Ectodermal cell (in vitro differentiated cells): Measurements from ENCODE around the gene IL1RAPL2.
"Not testable (repeated sequence)": the region's sequence is repeated elsewhere in the genome, so short reads cannot be mapped to it uniquely, and the experiment has no call there.

Source experiments
- H3K27ac ChIP-seq: 2 replicates; pipeline ENCODE4 v1.7.0; 2013; ENCODE audit warnings: mild to moderate bottlenecking, low read depth, low read length; ENCODE audit not compliant: insufficient read depth, poor library complexity, severe bottlenecking
- H3K27me3 ChIP-seq: 2 replicates; pipeline ENCODE4 v1.7.0; 2013; ENCODE audit warnings: mild to moderate bottlenecking, low read length; ENCODE audit not compliant: insufficient read depth, control insufficient read depth, poor library complexity, severe bottlenecking
- H3K36me3 ChIP-seq: one replicate; pipeline ENCODE4 v1.7.0; 2013; ENCODE audit warnings: low read length; ENCODE audit not compliant: control insufficient read depth, insufficient read depth
- H3K4me1 ChIP-seq: one replicate; pipeline ENCODE4 v1.7.0; 2013; ENCODE audit warnings: low read length; ENCODE audit not compliant: control insufficient read depth, insufficient read depth
- H3K4me3 ChIP-seq: 2 replicates; pipeline ENCODE4 v1.7.0; 2013; ENCODE audit warnings: low read depth, low read length, control low read depth; ENCODE audit not compliant: insufficient read depth
- H3K9me3 ChIP-seq: 2 replicates; pipeline ENCODE4 v1.7.0; 2013; ENCODE audit warnings: mild to moderate bottlenecking, low read length, moderate library complexity; ENCODE audit not compliant: control insufficient read depth
- WGBS, 2 experiments: methylation state at CpG; one replicate each; pipeline ENCODE4 v1.1.7; 2013; ENCODE audit warnings: missing lambda C conversion rate in 2 of 2; 5-methylcytosine and 5-hydroxymethylcytosine counted together

Gene IL1RAPL2

GRCh38 chrX:104988038-104988437 lies 422.0 kb downstream of the IL1RAPL2 start:
- H3K4me3 ChIP-seq = no peak overlapping the region
- H3K27me3 ChIP-seq = no peaks in the 10 kb centered on the region
- no peaks in the 10 kb centered on the region for H3K4me1 ChIP-seq
- H3K36me3 ChIP-seq = no peaks in the 10 kb centered on the region
- H3K27ac ChIP-seq = no peak overlapping the region
- no peaks in the 10 kb centered on the region for H3K9me3 ChIP-seq

- Histone ChIP-seq H3K27me3 (no peaks in the 10 kb centered on the region), H3K4me1 (no peaks in the 10 kb centered on the region), H3K27ac (no peak overlapping the region), H3K36me3 (no peaks in the 10 kb centered on the region), H3K9me3 (no peaks in the 10 kb centered on the region), H3K4me3 (no peak overlapping the region)
These were observed 429.5 kb downstream of the IL1RAPL2 start for GRCh38 chrX:104995546-104995945.

DNA sequence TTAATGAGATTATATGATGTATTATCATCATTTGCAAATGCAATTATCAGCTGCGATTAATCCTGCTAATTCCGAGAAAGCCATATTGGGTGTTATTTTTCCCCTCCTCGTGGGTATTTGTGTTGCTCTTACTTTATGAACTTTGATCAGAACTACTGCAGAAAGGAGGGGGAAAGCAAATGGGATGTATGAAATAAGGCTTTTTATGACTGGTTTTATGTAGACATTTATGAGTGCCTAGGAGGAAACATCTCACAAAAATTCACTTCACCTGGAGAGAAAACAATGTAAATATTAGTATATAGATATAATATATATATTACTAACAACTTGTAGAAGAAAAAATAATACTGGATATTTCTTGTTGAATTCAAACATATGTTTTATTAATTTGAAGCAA lies 440.1 kb downstream of the IL1RAPL2 start:
- 85 to 100% methylated on average over 3 of the region's 3 CpGs for WGBS, 2 experiments
- H3K9me3 ChIP-seq = no peaks in the 10 kb centered on the region

GRCh38 chrX:105006996-105007395 lies 441.0 kb downstream of the IL1RAPL2 start:
- H3K27ac ChIP-seq = no peak overlapping the region

More for the DNA sequence above, 440.1 kb downstream of the IL1RAPL2 start:
- no peak overlapping the region for H3K4me3 ChIP-seq
- H3K27ac ChIP-seq = no peak overlapping the region
- no peaks in the 10 kb centered on the region for H3K27me3 ChIP-seq
- H3K4me1 ChIP-seq = no peaks in the 10 kb centered on the region
- no peaks in the 10 kb centered on the region for H3K36me3 ChIP-seq

GRCh38 chrX:105013719-105014118 lies 447.7 kb downstream of the IL1RAPL2 start:
- Histone ChIP-seq H3K27ac (no peak overlapping the region), H3K4me1 (no peaks in the 10 kb centered on the region), H3K9me3 (no peaks in the 10 kb centered on the region), H3K4me3 (no peak overlapping the region), H3K36me3 (no peaks in the 10 kb centered on the region), H3K27me3 (no peaks in the 10 kb centered on the region)
- 92% methylated on average over 1 of the region's 2 CpGs; no CpG with 5 or more reads in 1 of the 2 experiments for WGBS, 2 experiments

More at GRCh38 chrX:105006996-105007395, 441.0 kb downstream of the IL1RAPL2 start:
- Histone ChIP-seq H3K27me3 (no peaks in the 10 kb centered on the region), H3K36me3 (no peaks in the 10 kb centered on the region), H3K4me1 (no peaks in the 10 kb centered on the region), H3K4me3 (no peak overlapping the region), H3K9me3 (no peaks in the 10 kb centered on the region)

DNA sequence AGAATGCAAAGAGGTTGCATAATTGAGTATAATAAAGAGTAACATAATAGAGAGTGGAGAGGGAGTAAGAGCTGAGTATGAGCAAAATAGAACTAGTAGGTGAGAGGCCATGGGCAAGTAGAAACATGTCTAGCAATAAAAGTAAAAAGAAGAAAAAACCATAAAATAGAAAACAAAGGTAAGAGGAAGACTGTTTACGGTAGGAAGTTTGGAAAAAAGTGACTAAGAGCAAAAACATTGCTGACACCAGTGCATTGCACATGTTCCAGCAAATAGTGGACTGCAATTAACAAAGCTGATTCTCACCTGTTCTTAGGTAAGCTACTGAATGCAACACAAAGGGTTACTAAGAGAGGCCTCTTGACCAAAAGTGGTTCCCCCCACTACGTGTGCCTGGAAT lies 451.6 kb downstream of the IL1RAPL2 start:
- no peaks in the 10 kb centered on the region for H3K27me3 ChIP-seq
- no peak overlapping the region for H3K4me3 ChIP-seq
- no peaks in the 10 kb centered on the region for H3K9me3 ChIP-seq
- no peak overlapping the region for H3K27ac ChIP-seq
- 93 to 100% methylated on average over 1 to 2 of the region's 2 CpGs for WGBS, 2 experiments
- H3K4me1 ChIP-seq = no peaks in the 10 kb centered on the region
- no peaks in the 10 kb centered on the region for H3K36me3 ChIP-seq

DNA sequence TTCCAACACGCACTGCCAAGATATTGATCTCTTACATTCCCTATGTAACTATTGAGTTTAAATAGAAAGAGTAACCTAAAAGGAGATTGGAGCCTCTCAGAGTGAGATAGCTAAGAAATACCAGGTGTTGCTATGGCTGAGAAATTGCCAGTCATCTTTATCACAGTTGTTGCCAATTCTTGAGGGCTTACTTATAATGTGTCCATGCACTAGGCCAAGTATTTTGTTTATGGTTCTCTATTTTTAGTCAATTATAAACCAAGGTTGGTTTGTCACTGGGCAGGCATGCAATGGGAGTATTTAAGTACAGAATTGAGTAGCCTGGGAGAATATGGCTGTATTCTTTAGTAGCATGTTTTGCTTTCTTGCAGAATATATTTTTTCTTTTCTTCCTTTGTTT lies 452.9 kb downstream of the IL1RAPL2 start:
- no peaks in the 10 kb centered on the region for H3K9me3 ChIP-seq
- no peak overlapping the region for H3K27ac ChIP-seq
- H3K36me3 ChIP-seq = no peaks in the 10 kb centered on the region
- no peaks in the 10 kb centered on the region for H3K27me3 ChIP-seq
- no CpG with 5 or more reads among the region's 1 CpG for WGBS, 2 experiments
- H3K4me3 ChIP-seq = no peak overlapping the region
- H3K4me1 ChIP-seq = no peaks in the 10 kb centered on the region

DNA sequence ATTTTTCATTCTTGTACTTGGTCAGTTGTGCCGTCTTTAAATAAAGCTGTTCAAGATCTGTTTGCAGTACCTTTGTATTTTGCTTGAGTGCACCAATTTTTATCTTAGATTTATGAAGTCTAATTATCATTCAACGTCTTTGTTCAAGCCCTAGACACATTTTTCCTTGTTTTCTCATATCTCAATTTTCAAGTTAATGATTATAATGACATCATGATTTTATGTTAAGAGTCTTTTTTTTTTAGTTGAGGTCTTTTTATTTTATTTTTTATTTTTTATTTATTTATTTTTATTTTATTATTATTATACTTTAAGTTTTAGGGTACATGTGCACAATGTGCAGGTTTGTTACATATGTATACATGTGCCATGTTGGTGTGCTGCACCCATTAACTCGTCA lies 463.0 kb downstream of the IL1RAPL2 start:
- H3K4me3 ChIP-seq, H3K9me3 ChIP-seq, H3K4me1 ChIP-seq, H3K36me3 ChIP-seq, H3K27ac ChIP-seq, H3K27me3 ChIP-seq: not testable (repeated sequence)
- 100% methylated on average over 1 of the region's 3 CpGs; no CpG with 5 or more reads in 1 of the 2 experiments for WGBS, 2 experiments

DNA sequence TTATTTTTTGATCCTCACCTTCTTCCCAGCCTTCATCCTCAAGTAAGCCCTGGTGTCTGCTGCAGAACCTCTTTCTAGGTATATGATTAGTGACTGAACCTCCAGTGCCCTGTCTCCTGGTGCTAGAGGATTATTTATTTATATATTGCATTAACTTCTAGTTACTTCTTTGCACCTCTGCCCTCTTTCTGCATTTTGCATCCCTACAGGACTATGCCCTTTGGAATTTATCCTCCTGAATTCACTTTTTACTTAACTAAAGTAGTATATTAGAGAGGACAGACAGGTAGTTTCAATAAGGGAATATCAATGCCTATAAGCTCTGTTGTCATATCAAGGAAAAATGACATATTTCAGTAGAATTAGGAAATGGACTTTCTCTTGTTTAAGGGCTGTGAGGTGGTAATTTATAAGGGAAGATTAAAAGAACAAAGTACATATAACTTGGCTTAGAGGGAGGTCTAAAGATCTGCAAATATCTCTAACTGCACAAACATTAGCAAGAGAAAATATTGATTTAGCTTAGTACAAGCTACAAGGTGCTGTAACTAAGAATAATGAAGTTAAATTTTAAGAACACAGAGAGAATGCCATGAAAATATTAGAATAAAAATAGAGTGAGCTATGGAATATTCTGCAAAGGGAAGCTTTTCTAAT lies 472.8 kb downstream of the IL1RAPL2 start:
- Histone ChIP-seq H3K36me3 (no peaks in the 10 kb centered on the region), H3K9me3 (no peaks in the 10 kb centered on the region), H3K27ac (no peak overlapping the region), H3K4me3 (no peak overlapping the region), H3K4me1 (no peaks in the 10 kb centered on the region), H3K27me3 (no peaks in the 10 kb centered on the region)

DNA sequence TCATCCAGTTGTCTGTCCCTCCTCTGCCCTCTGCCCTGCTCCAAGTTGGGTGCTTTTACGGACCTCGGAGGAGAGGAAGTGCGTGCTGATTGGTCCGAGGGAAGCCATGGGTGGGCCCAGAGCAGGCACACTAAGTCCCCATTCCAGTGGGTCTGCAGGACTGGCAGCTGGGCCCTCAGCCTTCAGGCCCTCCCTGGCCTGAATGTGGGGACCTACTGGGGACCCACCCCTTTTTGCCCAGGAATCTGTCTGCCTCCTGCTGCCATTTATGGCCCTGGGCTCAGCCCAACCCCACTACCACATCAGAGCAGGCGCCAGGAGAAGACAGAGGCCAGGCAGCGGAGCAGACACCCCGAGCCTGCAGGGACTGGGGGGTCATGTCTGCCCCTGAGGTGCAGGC lies 484.9 kb downstream of the IL1RAPL2 start:
- H3K27ac ChIP-seq = no peak overlapping the region
- H3K9me3 ChIP-seq = peaks cover 2% of the 10 kb centered on the region
- WGBS, 2 experiments = 88% methylated on average over 7 of the region's 7 CpGs

DNA sequence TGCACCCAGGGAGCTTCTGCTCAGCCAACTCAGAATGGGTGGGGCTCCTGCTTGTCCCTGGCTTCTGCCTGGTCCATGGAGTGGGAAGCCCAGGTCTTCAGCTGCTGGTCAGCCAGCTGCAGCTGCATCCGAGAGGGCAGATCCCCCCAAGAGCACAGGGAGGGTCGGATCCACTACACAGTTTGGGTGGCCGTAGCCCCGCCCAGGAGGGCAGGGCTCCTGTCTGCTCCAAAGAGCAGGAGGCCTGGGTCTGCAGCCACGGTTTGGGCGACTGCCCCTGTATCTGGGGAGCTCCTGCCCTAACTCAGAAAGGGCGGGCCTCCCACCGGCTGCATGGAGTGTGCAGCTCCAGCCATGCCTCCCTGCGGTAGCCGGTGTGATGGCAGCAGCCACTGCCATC lies 485.4 kb downstream of the IL1RAPL2 start:
- no peak overlapping the region for H3K4me3 ChIP-seq
- H3K9me3 ChIP-seq = peaks cover 2% of the 10 kb centered on the region
- H3K4me1 ChIP-seq = no peaks in the 10 kb centered on the region
- WGBS, 2 experiments = 94% methylated on average over 10 of the region's 10 CpGs
- no peak overlapping the region for H3K27ac ChIP-seq
- no peaks in the 10 kb centered on the region for H3K27me3 ChIP-seq
- no peaks in the 10 kb centered on the region for H3K36me3 ChIP-seq

More for the DNA sequence above, 484.9 kb downstream of the IL1RAPL2 start:
- no peaks in the 10 kb centered on the region for H3K36me3 ChIP-seq
- no peaks in the 10 kb centered on the region for H3K4me1 ChIP-seq
- no peaks in the 10 kb centered on the region for H3K27me3 ChIP-seq
- H3K4me3 ChIP-seq = no peak overlapping the region
